ENCODE measurements around the gene WWOX.
"Not testable (repeated sequence)": the region's sequence is repeated elsewhere in the genome, so short reads cannot be mapped to it uniquely, and the experiment has no call there.

The WWOX gene

GRCh38 chr16:78509965-78510364 lies 410.5 kb downstream of the WWOX start:
- in situ Hi-C loops (cut with HindIII; ENCODE audit: low sequenced_read_pairs) = no loop called here

DNA sequence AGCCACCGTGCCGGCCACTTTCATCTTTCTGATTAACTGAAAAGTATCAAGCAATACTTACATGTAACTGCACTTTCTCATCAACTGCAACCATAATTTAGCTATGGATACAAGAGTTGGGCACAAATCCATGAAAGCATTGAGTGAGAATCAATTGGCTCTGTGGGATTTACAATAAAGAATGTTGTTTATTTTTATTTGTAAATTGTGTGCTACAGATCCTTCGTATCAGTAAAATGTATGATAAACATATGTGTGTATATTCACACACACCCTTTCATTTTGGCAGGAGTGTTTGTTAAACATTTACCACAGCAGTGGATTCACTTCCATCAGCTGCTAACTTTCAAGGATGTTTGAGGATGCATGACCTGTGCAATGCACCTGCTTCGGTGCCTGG lies 411.0 kb downstream of the WWOX start:
- in situ Hi-C loops (cut with HindIII; ENCODE audit: low sequenced_read_pairs) = no loop called here

GRCh38 chr16:78513838-78514237 lies 414.4 kb downstream of the WWOX start:
- in situ Hi-C loops (cut with HindIII; ENCODE audit: low sequenced_read_pairs) = no loop called here

- in situ Hi-C loops (cut with HindIII; ENCODE audit: low sequenced_read_pairs) = not testable (repeated sequence)
Observed at GRCh38 chr16:78514888-78515287, 415.4 kb downstream of the WWOX start.

GRCh38 chr16:78515421-78515820 lies 416.0 kb downstream of the WWOX start:
- in situ Hi-C loops (cut with HindIII; ENCODE audit: low sequenced_read_pairs) = no loop called here

GRCh38 chr16:78516006-78516736 lies 416.7 kb downstream of the WWOX start:
- in situ Hi-C loops (cut with HindIII; ENCODE audit: low sequenced_read_pairs) = no loop called here

- in situ Hi-C loops (cut with HindIII; ENCODE audit: low sequenced_read_pairs) = no loop called here
Observed at GRCh38 chr16:78519896-78520295, 420.4 kb downstream of the WWOX start.

- in situ Hi-C loops (cut with HindIII; ENCODE audit: low sequenced_read_pairs) = no loop called here
Observed at GRCh38 chr16:78520470-78520869, 421.0 kb downstream of the WWOX start.

- in situ Hi-C loops (cut with HindIII; ENCODE audit: low sequenced_read_pairs) = no loop called here
Observed at GRCh38 chr16:78522327-78522726, 422.9 kb downstream of the WWOX start.

- in situ Hi-C loops (cut with HindIII; ENCODE audit: low sequenced_read_pairs) = no loop called here
Observed at GRCh38 chr16:78523212-78523985, 423.9 kb downstream of the WWOX start.

DNA sequence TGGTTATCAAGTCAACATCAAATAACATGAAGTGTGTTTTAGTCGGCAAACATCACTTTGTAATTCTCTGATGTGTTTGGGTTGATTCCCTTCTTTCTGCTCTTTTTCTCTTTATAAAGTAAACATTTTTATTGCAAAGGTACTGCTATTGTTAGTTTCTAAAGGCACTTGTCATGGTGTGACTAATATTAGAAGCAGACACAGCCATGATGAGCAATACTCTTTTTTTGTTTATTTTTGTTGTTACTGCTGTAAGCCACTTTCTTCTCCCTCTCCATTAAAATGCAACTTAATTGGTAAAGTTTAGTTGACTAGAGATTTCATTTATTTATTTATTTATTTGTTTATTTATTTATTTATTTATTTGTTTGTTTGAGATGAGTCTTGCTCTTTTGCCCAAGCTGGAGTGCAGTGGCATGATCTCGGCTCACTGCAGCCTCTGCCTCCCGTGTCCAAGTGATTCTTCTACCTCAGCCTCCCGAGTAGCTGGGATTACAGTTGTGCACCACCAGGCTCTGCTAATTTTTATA lies 424.7 kb downstream of the WWOX start:
- in situ Hi-C loops (cut with HindIII; ENCODE audit: low sequenced_read_pairs) = no loop called here

DNA sequence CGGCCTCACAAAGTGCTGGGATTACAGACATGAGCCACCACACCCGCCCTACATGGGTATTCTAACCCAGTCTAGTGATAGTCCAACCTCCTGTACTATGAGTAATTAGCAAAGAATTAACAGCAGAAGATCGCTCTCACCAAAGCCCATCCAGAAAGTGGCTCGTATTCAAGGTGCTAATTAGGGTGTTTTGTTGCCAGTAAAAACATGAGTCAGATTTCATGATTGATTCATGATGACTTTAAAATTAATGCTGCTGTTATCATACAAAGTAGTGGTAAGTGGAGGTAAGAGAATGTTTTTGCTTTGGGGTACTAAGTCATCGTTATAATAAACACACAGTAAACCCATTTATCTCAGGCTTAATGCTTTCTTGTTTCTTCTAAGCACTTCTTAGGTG lies 428.8 kb downstream of the WWOX start:
- in situ Hi-C loops (cut with HindIII; ENCODE audit: low sequenced_read_pairs) = no loop called here

GRCh38 chr16:78529881-78530280 lies 430.4 kb downstream of the WWOX start:
- in situ Hi-C loops (cut with HindIII; ENCODE audit: low sequenced_read_pairs) = no loop called here

DNA sequence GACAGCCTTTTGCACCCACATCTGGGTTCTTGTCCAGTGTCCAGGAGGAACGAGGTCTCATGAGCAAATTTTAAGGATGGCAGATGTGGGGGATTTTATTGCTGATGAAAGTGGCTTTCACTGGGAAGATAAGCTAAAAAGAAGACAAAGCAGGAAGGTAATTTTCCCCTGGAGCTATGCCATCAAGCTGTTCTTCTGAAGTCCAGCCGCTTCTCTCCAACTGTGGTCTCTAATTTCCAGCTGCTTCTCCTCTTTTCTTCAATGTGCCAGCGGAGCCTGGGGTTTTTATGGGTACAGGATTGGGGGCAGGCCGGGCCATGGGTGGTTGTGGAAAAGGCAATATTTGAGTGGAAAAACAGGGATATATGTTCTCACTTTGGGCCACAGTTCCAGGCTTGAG lies 430.8 kb downstream of the WWOX start:
- in situ Hi-C loops (cut with HindIII; ENCODE audit: low sequenced_read_pairs) = no loop called here

- in situ Hi-C loops (cut with HindIII; ENCODE audit: low sequenced_read_pairs) = no loop called here
Observed at GRCh38 chr16:78535098-78535497, 435.6 kb downstream of the WWOX start.

- in situ Hi-C loops (cut with HindIII; ENCODE audit: low sequenced_read_pairs) = no loop called here
Observed at GRCh38 chr16:78537511-78537910, 438.1 kb downstream of the WWOX start.

DNA sequence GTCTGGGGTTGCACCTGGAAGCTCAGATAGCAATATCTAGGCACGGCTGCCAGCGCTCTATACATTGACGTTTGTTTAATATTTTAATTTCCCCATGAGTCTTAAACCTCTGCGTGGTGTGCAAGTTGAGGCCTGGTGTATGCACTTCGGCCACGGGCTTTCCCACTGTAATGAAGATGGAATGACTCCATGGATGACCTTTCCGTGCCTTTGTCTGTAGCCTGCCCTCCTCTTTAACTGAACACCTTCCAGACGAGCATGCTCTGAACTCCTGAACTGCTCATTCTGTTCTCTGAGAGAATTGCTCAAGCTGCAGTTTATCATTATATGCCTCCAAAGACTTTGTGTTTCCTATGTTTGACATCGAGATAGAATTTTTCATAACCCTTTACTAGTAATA lies 438.8 kb downstream of the WWOX start:
- in situ Hi-C loops (cut with HindIII; ENCODE audit: low sequenced_read_pairs) = no loop called here

DNA sequence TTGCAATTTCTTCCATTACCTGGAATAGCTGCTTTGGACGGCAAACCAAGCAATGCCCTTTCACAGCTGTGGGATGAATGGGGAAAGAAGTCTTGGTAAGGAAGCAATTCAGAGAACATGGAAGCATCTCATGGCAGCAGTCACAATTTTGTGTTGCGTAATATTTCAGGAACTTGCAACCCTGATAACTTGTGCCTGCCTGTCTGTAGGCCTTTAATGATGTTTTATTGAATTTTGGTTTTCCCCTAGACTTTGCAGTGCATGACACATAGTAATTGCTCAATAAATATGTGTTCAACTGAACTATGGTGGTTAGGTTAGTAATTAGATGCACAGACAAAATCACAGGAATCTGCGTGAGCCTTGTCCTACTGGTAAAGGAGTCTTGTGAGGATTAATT lies 439.5 kb downstream of the WWOX start:
- in situ Hi-C loops (cut with HindIII; ENCODE audit: low sequenced_read_pairs) = no loop called here

DNA sequence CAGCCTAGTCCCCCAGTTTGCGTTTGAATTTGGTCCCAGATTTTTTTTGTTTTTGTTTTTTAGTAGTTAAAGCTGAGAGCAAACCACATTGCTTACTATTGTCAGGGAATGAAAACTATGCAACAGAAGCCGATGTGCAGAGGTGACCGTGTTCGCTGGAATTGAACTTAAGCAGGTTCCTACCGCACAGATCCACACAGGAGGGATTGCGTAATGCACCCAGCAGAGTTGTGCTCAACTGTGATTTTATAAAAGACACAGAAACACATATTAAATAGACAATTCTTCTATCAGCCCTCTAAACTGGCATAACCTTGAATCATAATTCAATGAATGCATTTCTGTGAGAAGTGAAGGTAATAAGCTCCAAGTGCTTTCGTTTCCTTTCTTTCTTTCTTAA lies 443.0 kb downstream of the WWOX start:
- in situ Hi-C loops (cut with HindIII; ENCODE audit: low sequenced_read_pairs) = no loop called here

GRCh38 chr16:78543023-78543422 lies 443.6 kb downstream of the WWOX start:
- in situ Hi-C loops (cut with HindIII; ENCODE audit: low sequenced_read_pairs) = no loop called here

- in situ Hi-C loops (cut with HindIII; ENCODE audit: low sequenced_read_pairs) = no loop called here
Observed at GRCh38 chr16:78549366-78549765, 449.9 kb downstream of the WWOX start.

- in situ Hi-C loops (cut with HindIII; ENCODE audit: low sequenced_read_pairs) = no loop called here
Observed at GRCh38 chr16:78551487-78552085, 452.1 kb downstream of the WWOX start.
